ENCODE data around the gene TYMP. TPM values are rescaled to one million over a fixed set of nuclear protein-coding genes. Genes with fewer than 3 reads are reported as not detected.

TYMP gene
- polyA plus RNA-seq, 10 donors, result 2.6 to 5.5 (median 3.6) TPM

DNA sequence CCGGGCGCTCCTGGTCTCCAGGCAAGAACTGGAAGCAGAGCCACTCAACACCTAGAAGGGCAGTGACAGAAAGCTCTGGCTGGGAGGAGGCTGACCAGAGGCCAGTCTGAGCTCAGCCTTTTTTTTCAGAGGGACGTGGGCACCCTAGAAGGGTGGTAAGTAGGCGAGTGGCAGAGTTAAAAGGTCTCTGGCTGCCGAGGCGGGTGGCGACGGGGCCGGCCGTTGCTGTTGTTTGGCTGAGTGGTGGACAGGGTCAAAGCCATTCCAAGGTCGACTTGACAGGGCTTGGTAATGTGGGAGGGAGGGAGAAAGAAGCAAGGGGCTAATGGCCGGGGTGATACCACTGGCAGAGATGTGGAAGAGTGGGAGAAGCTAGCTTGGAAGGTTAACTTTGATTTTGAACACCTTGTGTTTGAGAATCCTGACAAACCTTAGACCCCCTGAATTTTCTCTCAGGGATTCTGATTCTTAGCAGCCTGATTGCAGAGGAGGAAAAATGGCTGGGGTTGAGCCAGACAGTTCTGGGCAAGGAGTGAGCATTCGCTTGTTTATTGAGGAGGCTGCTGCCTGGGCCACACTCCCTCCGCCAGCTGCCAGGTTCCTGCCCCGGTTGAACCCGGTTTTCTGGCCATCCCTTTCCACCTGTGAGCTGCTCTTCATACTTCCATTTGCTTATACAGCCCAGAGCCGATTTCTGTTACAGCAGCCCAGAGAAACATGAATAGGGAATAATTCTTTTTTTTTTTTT, 33.8 kb upstream of the TYMP start:
- no peak for DNase-seq

DNA sequence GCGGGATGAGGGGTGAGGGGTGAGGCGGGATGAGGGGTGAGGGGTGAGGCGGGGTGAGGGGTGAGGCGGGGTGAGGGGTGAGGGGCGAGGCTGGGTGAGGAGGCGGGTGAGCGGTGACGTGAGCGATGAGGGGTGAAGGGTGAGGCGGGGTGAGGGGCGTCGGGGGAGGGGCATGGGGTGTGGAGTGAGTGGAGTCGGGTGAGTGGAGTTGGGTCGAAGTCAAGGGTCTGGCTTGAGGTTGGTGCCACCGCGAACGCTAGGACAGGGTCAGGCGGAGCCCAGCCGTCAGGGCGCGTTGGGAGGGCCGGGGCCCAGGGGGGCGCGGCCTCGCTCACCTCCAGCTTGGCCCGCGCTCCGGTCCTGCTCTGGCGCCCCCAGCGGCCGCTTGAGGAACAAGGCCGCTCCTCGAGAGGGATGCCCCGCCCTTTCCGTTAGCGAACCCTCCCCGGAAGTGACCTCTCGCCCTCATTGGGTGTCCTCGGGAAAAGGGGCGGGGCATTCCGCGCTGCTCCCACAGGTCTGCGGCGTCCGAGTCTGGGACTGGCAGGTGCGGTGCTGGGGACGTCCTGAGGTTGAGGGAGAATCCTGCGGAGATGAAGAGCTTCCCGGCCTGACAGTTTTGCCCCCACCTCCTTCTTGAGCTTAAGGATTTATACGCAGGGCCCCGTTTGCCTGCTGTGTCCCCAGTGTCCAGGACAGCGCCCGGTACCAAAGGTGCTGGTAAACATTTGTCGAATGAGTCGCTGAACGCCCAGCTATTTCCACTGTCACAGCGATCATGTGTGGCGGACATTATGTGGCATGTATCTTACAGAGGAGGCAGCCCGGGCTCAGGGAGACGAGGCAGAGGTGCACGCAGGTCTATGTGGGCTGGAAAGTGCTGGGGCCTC, 33.0 kb upstream of the TYMP start, which contains the start of gene SYCE3:
Gene SYCE3, minus strand, starts transcription at position 397 of the 890 bp plus-strand sequence. CDS start 6,514 bp downstream, outside the sequence.
- peak; percentile 92 to 95 (median 94) for DNase-seq

DNA sequence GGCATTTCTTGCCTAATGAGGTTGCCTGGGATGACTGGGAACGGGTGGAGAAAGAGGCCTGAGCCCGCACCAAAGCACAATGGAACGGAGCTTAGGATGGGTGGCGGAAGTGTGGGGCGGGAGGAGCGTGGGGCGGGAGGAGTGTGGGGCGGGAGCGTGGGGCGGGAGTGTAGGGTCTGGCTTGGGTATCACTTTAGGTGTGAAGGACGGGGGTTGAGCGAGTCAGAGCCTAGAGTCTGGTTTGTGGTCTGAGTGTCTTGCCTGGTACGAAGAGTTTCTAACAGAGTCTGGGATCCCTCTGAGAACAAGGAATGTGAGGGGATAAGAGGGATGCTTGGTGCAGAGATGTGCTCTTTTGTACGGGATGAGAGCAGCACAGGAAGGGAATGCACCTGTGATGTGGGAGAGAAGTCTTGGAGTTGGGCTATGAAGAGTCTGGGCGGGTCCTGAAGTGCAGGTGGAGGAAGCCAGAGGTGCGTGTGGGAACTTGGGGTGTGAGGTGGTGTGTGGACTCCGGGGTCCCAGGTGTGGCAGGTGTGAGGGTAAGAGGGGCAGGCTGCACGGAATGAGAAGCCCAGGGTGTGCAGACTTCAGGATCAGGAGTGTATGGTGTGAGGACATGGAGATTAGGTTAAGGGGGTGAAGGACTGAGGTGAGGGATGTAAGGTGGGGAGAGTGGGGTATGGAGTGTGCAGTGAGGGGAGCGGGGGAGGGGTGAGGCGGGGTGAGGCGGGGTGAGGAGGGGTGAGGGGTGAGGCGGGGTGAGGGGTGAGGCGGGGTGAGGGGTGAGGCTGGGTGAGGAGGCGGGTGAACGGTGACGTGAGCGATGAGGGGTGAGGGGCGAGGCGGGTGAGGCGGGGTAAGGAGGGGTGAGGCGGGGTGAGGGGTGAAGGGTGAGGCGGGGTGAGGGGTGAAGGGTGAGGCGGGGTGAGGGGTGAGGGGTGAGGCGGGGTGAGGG, 31.9 kb upstream of the TYMP start:
- no peak for DNase-seq

DNA sequence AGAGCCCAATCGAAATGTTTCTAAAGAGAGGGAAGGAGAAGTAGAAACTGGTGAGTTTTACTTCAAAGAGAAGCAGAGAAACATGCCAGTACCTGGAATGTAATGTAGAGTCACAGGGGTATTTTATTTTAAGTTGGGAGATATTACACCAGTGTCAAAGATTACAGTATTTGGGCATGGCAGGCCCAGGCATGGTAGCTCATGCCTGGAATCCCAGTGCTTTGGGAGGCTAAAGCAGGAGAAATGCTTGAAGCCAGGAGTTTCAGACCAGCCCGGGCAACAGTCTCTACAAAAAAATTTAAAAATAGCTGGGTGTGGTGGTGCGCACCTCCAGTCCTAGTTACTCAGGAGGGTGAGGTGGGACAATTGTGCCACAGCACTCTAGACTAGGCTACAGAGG, 30.2 kb upstream of the TYMP start:
- DNase-seq, result no peak

DNA sequence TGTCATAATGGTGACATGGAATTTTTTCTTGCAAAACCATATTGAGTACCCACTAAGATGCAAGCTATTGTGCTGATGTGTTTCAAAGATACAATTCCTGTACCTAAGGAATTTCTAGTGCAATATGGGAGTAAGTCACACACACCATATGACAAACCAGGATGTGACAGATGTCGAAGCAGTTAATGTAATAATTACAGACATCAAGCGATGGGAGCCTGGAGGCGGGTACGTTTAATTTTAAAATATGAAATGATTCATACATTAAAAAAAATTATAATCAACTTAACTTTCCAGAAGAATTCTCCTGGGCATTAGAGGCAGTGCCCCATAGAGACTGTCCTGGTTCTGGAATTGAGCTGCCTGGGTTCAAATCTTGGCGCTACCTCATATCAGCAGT, 26.9 kb upstream of the TYMP start:
- DNase-seq, result no peak

DNA sequence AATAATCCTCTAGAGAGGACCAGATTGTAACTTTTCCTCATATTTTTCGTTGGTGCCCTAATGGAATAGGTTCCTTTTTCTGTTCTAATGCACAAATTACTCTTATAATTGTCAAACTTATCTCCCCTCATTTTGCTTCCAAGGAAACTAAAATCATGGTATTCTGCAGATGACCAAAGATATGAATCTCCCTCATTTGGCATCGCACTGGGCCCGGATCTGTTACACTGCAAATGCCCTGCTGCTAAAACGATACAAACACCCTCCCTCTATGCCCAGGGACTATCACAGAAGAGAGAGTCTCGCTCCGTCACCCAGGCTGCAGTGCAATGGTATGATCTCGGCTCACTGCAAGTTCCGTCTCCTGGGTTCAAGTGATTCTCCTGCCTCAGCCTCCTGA, 23.5 kb upstream of the TYMP start:
- DNase-seq, result no peak

DNA sequence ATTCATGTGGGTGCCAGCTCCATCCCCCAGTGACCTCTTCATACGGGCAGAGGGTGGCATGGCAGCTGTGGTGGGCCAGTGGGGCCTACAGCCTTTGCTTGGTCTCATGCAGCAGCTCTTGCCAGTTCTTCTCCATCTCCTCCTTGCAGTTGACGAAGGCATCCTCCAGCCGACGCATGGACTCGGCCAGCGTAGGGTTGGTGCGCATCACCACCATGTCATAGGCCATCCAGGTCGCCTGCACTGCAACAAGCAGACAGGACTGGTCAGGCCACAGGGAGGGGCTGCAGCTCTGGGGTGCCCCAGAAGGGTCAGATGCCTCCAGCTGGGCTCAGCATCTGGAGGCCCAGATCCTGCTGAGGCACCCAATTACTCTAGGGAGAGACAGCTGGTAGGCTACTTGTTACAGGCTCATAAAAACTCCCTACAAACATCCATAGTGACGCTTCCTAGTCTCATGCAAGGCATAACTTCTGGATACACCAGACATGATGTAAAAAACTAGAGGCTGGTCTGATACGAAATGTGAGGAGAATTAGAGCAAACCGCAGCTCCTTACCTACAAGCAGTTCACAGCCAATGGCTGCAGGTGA, 21.4 kb upstream of the TYMP start:
- DNase-seq, result no peak

DNA sequence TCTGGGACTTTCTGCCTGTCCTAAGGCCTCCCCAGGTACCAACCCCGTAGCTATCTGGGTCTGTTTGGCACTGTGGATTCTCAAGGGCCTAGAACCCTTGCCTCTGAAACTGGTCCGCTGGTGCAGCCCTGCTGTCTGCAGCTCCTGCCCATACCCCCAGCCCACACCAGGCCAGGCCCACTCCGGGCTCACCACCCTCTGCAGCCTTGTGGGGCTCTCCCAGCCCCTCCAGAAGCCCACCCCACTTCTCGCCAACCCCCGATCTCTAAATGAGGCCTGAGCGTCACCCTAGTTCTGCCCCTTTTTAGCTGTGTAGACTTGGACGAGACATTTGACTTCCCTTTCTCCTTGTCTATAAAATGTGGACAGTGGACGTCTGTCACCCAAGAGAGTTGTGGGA, 20.6 kb upstream of the TYMP start:
- no peak for DNase-seq

DNA sequence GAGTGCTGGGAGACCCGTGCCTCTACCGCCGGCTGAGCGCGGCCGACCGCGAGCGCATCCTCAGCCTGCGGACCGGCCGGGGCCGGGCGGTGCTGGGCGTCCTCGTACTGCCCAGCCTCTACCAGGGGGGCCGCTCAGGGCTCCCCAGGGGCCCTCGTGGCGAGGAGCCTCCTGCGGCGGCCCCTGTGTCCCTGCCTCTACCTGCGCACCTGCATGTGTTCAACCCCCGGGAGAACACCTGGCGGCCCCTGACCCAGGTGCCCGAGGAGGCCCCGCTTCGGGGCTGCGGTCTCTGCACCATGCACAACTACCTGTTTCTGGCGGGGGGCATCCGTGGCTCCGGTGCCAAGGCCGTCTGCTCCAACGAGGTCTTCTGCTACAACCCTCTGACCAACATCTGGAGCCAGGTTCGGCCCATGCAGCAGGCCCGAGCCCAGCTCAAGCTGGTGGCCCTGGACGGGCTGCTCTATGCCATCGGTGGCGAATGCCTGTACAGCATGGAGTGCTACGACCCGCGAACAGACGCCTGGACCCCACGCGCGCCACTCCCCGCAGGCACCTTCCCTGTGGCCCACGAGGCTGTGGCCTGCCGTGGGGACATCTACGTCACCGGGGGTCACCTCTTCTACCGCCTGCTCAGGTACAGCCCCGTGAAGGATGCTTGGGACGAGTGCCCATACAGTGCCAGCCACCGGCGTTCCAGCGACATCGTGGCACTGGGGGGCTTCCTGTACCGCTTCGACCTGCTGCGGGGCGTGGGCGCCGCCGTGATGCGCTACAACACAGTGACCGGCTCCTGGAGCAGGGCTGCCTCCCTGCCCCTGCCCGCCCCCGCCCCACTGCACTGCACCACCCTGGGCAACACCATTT, 19.3 kb upstream of the TYMP start:
- no peak for DNase-seq

DNA sequence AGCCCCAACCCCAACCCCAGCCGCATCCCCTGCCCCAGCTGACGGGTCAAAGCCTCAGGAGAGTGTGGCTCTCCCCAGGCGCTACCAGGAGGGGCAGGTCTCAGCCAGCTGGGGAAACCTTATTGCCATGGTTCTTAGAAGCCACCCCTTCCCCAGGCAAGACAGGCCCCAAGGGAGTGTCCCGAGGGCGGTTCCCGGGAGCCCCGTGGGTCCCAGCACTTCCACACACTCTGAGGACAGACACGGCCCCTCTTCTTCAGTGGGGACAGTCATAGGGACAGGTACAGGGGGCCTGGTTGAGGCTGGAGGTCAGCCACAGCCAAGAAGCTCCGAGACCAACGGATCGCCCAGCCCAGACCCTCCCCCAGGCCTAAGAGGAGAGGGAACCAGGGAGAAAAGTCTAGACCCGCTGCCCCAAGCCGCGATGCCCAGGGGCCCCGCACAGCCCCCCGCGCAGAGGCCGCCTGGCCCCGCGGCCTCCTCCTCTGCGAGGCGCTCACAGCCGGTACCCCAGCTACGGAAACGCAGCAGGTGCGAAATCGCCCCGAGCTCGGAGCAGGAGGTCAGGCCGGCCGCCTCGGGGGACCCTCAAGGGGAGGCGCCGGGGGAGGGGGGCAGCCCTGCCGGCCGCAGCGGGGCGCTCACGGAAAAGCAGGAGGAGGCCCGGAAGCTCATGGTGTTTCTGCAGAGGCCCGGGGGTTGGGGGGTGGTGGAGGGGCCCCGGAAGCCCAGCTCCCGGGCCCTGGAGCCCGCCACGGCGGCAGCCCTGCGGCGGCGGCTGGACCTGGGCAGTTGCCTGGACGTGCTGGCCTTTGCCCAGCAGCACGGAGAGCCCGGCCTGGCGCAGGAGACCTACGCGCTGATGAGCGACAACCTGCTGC, 18.5 kb upstream of the TYMP start:
- no peak for DNase-seq

DNA sequence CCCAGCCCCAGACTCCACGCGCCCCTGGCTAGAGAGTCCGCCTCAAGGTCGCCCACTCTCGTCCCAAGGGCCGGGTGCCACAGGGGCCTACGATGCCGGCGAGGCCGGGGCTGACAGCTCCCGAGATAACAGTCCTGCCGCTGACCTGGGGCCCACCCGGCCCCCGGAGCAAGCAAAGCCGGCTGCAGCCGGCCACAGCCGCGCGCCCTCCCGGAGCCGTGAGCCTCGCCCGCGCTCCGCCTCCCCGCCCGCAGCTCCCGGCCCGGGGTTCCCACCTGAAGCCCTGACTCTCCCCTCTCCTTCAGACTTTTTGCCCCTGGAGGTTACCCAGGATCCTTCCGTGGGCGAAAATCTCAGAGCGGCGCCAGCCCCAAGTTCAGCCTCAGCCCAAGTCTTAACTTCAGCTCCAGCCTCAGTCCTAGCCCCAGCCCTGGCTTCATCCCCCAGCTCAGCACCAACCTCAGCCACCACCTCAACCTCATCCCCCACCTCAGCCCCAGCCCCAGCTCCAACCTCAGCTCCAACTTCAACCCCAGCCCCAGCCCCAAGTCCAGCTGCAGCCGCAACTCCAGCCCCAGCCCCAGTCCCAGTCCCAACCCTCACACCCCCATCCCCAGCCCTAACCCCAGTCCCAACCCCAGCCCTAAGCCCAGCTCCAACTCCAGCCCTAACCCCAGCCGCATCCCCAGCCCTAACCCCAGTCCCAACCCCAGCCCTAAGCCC, 17.6 kb upstream of the TYMP start:
- no peak for DNase-seq

DNA sequence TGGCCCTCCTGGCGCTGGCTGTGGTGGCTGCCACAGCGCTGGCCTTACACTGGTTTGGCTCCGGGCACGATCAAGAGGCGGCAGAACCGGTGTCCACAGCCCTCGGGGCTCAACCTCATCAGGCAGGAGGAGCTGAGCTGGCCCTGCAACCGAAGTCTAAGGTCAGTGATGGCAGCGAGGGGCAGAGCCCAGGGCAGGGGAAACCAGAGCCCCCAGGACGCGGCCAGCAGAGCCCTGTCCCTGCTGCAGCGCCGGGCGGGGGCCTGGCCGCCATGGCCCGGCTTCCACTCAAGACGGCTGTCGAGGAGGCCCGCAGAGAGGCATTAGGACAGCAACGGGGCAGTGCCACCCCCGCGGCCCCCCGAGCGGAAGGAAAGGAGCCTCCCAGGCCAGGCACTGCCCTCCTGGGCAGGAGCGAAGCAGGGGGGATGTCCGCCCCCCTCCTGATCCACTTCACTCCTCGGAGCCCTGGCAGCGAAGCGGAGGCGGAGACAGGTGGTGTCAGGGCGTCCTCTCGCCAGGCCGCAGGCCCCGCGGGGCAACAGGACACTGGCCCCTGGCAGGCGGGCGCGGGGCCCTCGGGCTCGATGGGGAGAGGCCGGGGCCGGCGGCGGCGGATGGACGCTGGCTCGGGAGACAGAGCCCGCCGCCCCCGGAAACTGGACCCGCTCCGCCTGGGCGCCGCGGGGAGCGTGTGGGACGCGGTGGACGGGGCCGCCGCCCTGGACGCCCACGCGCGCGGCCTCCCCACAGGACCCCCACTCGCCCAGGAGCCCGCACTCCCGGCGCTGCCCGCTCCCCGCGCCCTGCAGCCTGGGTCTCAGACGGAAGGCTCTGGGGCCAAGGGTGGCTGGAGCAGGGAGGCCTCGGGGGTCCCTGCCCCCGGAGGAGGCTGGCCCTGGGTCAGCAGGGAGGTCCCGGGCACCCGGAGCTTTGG, 16.8 kb upstream of the TYMP start:
- no peak for DNase-seq

DNA sequence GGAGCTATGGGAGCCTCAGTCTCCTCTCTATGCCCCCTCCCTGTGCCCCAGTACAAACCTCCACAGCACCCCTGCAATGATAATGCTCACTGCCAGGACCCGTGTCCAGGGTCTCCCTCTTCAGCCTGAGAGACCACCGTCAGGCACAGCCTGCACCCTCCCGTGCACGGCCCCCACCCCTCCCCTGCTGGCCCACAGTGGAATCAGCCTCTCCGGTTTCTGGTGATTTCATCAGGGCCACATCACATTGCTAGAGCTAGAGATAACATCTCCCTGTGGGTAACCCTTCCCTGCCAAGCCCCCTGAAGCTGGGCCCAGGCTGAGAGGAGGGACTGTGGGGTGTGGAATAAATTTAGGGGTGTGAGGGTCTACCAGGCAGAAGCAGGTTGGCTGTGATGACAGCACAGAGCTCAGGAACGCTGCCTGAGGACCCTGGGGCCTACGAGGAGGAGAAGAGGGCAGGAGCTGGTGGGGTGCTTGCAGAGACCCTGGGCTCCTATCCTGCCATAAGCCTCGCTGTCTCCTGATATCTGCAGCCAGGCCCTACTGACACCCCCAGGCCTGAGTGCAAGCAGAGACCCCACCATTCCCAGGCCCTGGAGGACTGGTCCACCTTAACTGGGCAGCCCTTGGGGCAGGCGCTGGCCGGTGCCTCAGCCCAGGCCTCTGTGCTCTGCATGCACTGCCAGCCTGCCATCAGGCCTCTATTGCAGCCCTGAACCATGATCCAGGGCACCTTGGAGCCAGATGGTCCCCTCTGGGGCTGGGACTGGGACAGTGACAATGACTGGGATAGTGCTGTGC, 15.9 kb upstream of the TYMP start, which contains the start of gene KLHDC7B:
Gene KLHDC7B, plus strand, starts transcription at position 378 of the 804 bp plus-strand sequence. Its CDS starts 345 bp downstream, at position 723.
- no peak for DNase-seq

DNA sequence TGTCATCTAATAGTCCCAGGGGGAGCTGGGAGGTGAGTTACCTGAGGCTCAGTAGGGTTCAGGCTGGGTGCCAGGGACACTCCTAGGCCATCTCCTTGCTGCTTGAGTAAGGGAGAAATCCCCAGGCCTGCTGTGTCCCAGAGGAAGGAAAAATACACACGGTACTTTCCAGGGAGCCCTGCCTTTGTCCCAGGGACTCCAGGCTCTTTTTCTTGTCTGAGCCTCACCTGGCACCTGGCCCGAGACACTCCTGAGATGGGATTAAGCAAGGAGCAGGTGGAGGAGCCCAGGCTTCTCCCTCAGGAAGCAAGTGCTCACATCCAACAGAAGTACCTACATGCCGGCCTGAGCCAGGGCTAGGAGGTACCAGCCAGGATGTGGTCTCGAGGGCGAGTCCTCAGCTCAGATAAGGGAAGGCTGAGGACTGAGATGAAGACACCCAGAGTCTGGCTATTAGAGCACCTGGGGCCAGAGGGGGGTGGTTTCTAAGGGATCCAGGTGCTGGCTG, 15.0 kb upstream of the TYMP start:
- DNase-seq, result no peak

DNA sequence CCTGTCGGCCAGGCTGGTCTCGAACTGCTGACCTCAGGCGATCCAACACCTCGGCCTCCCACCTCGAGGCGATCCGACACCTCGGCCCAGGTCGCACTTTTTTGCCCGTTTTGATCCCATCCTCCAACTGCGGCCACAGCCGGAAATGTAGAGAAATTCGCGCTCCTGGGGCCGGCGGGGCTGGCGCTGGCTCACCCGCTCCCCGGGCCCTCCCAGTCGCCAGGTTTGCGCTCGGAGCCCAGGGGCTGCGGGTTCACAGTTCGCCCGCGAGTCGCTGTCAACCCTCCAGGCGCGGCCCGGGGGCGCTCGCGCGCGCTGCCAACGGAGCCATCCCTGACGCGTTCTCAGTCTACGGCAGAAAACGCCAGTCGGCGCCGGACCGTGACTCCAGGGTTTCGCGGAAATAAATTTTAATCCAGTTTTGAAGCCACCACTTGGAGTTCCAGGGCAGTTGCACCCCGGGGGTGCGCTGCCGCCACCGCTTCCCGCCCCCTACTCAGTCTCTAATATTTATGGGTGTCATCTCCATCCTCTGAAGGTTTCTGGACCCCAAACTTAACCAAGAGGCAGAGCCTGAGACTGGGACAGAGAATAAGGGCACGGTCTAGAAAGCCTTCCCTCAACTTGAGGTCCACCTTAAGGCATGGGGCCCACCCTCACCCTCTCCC, 14.4 kb upstream of the TYMP start:
- peak in 1 of 3 donors; percentile 68 for DNase-seq
